Stomach (tissue), 9 donors: Measurements from ENCODE around the gene TSR1. TPM values are rescaled to one million over a fixed set of nuclear protein-coding genes. Genes with fewer than 3 reads are reported as not detected.

ENCODE experiments used
- DNase-seq, 2 donors: peaks; one replicate each; pipeline versions ENCODE4 v3.0.0 to v3.0.0-alpha.2; 2013 to 2019
- H3K27ac ChIP-seq, 5 donors: fragments of 200-600 bp in 4 of 5; sonication (generic) in 4 of 5; one replicate each; pipeline ENCODE4 v1.5.1; 2013 to 2019; ENCODE audit warnings: mild to moderate bottlenecking in 1 of 5, moderate library complexity in 1 of 5
- H3K27me3 ChIP-seq, 3 donors: fragments of 200-600 bp; sonication (generic); one replicate each; pipeline ENCODE4 v1.5.1; 2017 to 2019; ENCODE audit warnings: mixed run types in 1 of 3
- H3K36me3 ChIP-seq, 4 donors: fragments of 200-600 bp; sonication (generic); 1 replicate in 3 of 4; 2 replicates in 1 of 4; pipeline ENCODE4 v1.5.1; 2016 to 2019
- H3K4me1 ChIP-seq, 4 donors: fragments of 200-600 bp; sonication (generic); one replicate each; pipeline ENCODE4 v1.5.1; 2016 to 2019
- H3K4me3 ChIP-seq, 4 donors: fragments of 200-600 bp; sonication (generic) in 3 of 4; one replicate each; pipeline ENCODE4 v1.5.1; 2016 to 2019; ENCODE audit warnings: mild to moderate bottlenecking in 1 of 4
- H3K9me3 ChIP-seq, 4 donors: fragments of 200-600 bp; sonication (generic); one replicate each; pipeline ENCODE4 v1.5.1; 2016 to 2019
- EP300 ChIP-seq: sonication (generic); formaldehyde crosslinking; IDR thresholded peaks from one replicate; pipeline ENCODE4 v1.6.1; 2017; ENCODE audit warnings: antibody characterized with exemption
- POLR2A ChIP-seq, 4 donors: fragments of 450-650 bp; IDR thresholded peaks; one replicate each; pipeline ENCODE4 v1.6.1; 2016; ENCODE audit warnings: antibody characterized with exemption in 4 of 4, control low read depth in 2 of 4, mild to moderate bottlenecking in 1 of 4, moderate library complexity in 1 of 4
- POLR2AphosphoS5 ChIP-seq, 3 donors: sonication (generic); formaldehyde crosslinking; IDR thresholded peaks; one replicate each; pipeline ENCODE4 v1.6.1; 2016; ENCODE audit warnings: antibody characterized with exemption in 3 of 3
- WGBS, 5 donors: extraction: QIAGEN DNeasy Blood & Tissue Kit in 3 of 5; methylation state at CpG; one replicate each; pipeline versions ENCODE4 v1.1.5 to v1.1.7; 2013 to 2018; 5-methylcytosine and 5-hydroxymethylcytosine counted together
- intact Hi-C: fragments of 100-400 bp; cut with DNase I; formaldehyde crosslinking; loops from one replicate; pipeline ENCODE4 v1.15.1; 2023; ENCODE audit warnings: low total_unique reads
- polyA plus RNA-seq, 3 donors: library from polyadenylated mRNA; stranded (reverse); fragments of 200-250 nt; gene quantifications; one replicate each; pipeline ENCODE4 v1.2.3, GENCODE V29; 2013
- total RNA-seq, 5 donors: library from RNA; depleted of rRNA; stranded (reverse); fragments of >200 nt; gene quantifications; one replicate each; pipeline versions ENCODE4 v1.1.0 to v1.2.3, GENCODE V29; 2014 to 2016
- TF ChIP-seq, protein P1 (sequence below), 7 experiments: fragments of 450-650 bp in 4 of 7; fragments of 200-600 bp in 3 of 7; sonication (generic) in 3 of 7; IDR thresholded peaks; one replicate each; pipeline ENCODE4 v1.5.1; 2016 to 2019; ENCODE audit warnings: antibody characterized with exemption in 7 of 7, control low read depth in 2 of 7, mild to moderate bottlenecking in 1 of 7
- donor health status: healthy with polysubstance abuse.
- donor health status: Bipolar disorder and iron deficiency.
- donor health status: healthy.

The TSR1 gene
- total and polyA plus RNA-seq, 8 donors = 12.2 to 67.0 (median 22.9) TPM

DNA sequence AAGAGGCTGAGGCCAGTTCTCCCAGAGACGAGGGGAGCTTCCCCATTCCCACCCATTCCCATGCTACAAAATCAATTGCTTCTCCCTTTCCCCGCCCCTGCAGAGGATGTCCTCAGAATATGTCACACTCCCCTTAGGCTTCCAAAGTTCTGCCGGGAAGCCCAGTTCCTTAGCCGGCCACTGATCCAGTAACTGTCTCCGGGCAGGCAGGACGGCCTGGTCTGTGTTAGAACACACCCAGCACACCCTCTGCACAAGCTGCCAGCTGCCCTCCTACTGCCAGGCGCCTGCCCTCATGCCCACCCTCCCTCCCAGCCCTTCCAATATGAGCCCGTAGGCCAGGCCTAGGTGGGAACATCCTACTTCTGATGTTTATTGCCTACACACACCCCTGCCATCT is 32.1 kb upstream of the TSR1 start:
- Histone ChIP-seq H3K9me3 (no peaks in the 10 kb centered on the region), H3K4me3 (no peak overlapping the region), H3K27me3 (no peaks in the 10 kb centered on the region), H3K36me3 (peaks cover 13 to 84% (median 74%) of the 10 kb centered on the region in 4 donors), H3K27ac (peak overlapping the region in 2 of 5 donors; percentile 8 to 62), H3K4me1 (peaks cover 0 to 26% (median 11%) of the 10 kb centered on the region in 4 donors)
- DNase-seq = no peak
- intact Hi-C loops = loop anchor here (10.0 kb wide), 1 partner anchor 46 kb away; no protein-coding TSS in a partner anchor
- 69 to 93% (median 83%) methylated on average over 6 to 8 of the region's 8 CpGs for WGBS, 5 donors
- TF ChIP-seq, protein P1, sequence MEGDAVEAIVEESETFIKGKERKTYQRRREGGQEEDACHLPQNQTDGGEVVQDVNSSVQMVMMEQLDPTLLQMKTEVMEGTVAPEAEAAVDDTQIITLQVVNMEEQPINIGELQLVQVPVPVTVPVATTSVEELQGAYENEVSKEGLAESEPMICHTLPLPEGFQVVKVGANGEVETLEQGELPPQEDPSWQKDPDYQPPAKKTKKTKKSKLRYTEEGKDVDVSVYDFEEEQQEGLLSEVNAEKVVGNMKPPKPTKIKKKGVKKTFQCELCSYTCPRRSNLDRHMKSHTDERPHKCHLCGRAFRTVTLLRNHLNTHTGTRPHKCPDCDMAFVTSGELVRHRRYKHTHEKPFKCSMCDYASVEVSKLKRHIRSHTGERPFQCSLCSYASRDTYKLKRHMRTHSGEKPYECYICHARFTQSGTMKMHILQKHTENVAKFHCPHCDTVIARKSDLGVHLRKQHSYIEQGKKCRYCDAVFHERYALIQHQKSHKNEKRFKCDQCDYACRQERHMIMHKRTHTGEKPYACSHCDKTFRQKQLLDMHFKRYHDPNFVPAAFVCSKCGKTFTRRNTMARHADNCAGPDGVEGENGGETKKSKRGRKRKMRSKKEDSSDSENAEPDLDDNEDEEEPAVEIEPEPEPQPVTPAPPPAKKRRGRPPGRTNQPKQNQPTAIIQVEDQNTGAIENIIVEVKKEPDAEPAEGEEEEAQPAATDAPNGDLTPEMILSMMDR (IDR thresholded peaks at IDR 0.05) = no peak
- TF ChIP-seq EP300 = no peak
- TF ChIP-seq POLR2AphosphoS5 (IDR thresholded peaks at IDR 0.05) = no peak
- TF ChIP-seq POLR2A (IDR thresholded peaks at IDR 0.05) = no peak

DNA sequence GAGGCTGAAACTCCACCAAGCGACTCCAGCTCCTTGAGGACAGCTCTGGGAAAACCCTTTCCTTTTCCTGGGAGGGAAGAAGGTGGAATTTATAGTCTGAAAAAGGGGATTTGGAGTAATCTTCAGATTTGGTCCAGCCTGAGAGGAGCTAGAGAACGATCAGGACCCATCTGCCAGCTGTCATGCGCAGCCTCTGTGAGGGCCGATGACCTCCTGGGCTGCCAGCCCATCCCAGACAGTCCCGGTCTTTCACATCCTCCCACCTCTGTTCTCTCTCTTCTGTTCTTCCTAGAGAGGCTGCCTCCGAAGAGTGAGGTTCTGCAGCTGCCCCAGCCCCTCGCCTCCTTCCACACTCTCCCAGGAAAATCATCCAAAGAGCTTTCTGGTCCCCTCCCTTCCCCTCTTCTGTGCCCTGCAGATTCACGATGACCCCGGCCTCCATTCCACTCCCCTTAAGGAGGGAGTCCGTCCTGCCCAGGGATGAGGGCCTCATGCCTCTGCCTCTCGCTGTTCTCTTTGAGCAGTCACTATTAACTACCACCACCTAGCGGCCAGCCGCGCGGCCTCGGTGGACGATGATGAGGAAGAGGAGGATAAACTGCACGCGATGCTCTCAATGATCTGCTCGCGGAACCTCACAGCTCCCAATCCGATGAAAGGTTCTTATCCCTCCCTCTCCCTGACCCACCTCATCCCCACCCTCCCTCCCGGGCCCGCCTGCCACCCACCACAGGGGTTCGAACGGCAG is 30.7 kb upstream of the TSR1 start:
- peak overlapping the region in 1 of 5 donors; percentile 62 for H3K27ac ChIP-seq
- peaks cover 0 to 26% (median 11%) of the 10 kb centered on the region in 4 donors for H3K4me1 ChIP-seq
- no peaks in the 10 kb centered on the region for H3K27me3 ChIP-seq
- WGBS, 5 donors = 80 to 86% (median 84%) methylated on average over 26 of the region's 26 CpGs
- H3K36me3 ChIP-seq = peaks cover 13 to 82% (median 73%) of the 10 kb centered on the region in 4 donors
- DNase-seq = no peak
- H3K4me3 ChIP-seq = no peak overlapping the region
- H3K9me3 ChIP-seq = no peaks in the 10 kb centered on the region
- intact Hi-C loops = loop anchor here (10.0 kb wide), 1 partner anchor 48 kb away; no protein-coding TSS in a partner anchor
- no peak for TF ChIP-seq POLR2A (IDR thresholded peaks at IDR 0.05)
- TF ChIP-seq POLR2AphosphoS5 (IDR thresholded peaks at IDR 0.05) = no peak
- TF ChIP-seq, protein P1 (IDR thresholded peaks at IDR 0.05) = no peak
- TF ChIP-seq EP300 = no peak

DNA sequence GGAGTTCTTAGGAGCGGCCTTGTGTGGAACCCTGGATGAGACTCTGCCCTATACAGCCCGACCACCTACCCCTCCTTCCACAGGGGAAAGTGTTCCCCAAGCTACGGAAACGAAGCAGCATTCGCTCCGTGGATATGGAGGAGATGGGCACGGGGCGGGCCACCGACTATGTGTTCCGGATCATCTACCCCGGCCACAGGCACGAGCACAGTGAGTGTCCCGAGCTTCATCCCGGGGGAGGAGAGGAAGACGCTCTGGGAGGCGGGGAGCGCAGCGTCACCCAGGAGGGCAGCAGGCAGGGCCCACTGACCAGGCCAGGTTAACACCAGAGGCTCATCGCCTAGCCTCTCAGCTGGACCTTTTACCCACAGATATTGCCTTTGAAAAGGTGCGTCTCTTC is 28.9 kb upstream of the TSR1 start:
- Histone ChIP-seq H3K4me3 (no peak overlapping the region), H3K36me3 (peaks cover 13 to 74% (median 67%) of the 10 kb centered on the region in 4 donors), H3K4me1 (peaks cover 0 to 33% (median 17%) of the 10 kb centered on the region in 4 donors), H3K9me3 (no peaks in the 10 kb centered on the region), H3K27me3 (no peaks in the 10 kb centered on the region), H3K27ac (no peak overlapping the region)
- 95 to 98% (median 97%) methylated on average over 16 to 20 of the region's 20 CpGs for WGBS, 5 donors
- TF ChIP-seq POLR2A (IDR thresholded peaks at IDR 0.05) (no peak), POLR2AphosphoS5 (IDR thresholded peaks at IDR 0.05) (no peak), EP300 (no peak)
- TF ChIP-seq, protein P1 (IDR thresholded peaks at IDR 0.05) = no peak
- DNase-seq = no peak
- intact Hi-C loops = loop anchor here (10.0 kb wide), 1 partner anchor 50 kb away; no protein-coding TSS in a partner anchor

DNA sequence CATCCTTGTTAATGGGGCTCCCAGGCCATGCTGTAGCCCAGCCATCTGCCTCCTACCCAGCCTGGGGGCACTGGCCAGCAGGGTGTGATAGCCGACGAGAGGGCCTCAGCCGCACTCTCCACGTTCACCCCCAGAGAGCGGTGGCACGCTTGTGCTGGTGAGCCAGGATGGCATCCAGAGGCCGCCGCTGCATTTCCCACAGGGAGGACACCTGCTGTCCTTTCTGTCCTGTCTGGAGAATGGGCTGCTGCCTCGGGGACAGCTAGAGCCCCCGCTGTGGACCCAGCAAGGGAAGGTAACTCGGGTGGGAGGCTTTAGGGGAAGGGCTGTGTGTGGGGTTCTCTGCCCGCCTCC is 28.5 kb upstream of the TSR1 start:
- Histone ChIP-seq H3K27ac (no peak overlapping the region), H3K4me3 (no peak overlapping the region), H3K9me3 (no peaks in the 10 kb centered on the region), H3K4me1 (peaks cover 0 to 31% (median 20%) of the 10 kb centered on the region in 4 donors), H3K36me3 (peaks cover 13 to 75% (median 67%) of the 10 kb centered on the region in 4 donors), H3K27me3 (no peaks in the 10 kb centered on the region)
- WGBS, 5 donors = 86 to 97% (median 91%) methylated on average over 11 to 12 of the region's 12 CpGs
- DNase-seq = no peak
- TF ChIP-seq EP300 (no peak), POLR2AphosphoS5 (IDR thresholded peaks at IDR 0.05) (no peak), POLR2A (IDR thresholded peaks at IDR 0.05) (no peak)
- TF ChIP-seq, protein P1 (IDR thresholded peaks at IDR 0.05) = no peak
- intact Hi-C loops = loop anchor here (10.0 kb wide), 1 partner anchor 50 kb away; no protein-coding TSS in a partner anchor
